GM20000 (cell line): ENCODE measurements around the gene OAT.

Source experiments
- DNase-seq: peaks from one replicate; pipeline ENCODE4 v3.0.0; 2012; ENCODE audit warnings: low spot score
- CTCF ChIP-seq: IDR thresholded peaks from 2 replicates; pipeline ENCODE4 v1.5.1; 2012; ENCODE audit warnings: mild to moderate bottlenecking, control low read depth; ENCODE audit errors: extremely low read depth, missing control alignments

Gene OAT

GRCh38 chr10:124350806-124351205, 67.9 kb downstream of the OAT start:
- no peak for TF ChIP-seq CTCF
- DNase-seq = no peak

- no peak for DNase-seq
- no peak for TF ChIP-seq CTCF
Observed at GRCh38 chr10:124349996-124350280, 68.8 kb downstream of the OAT start.

GRCh38 chr10:124349231-124349995, 69.3 kb downstream of the OAT start:
- no peak for DNase-seq

GRCh38 chr10:124348801-124349200, 69.9 kb downstream of the OAT start:
- TF ChIP-seq CTCF = no peak
- no peak for DNase-seq

More at GRCh38 chr10:124349231-124349995, 69.3 kb downstream of the OAT start:
- TF ChIP-seq CTCF = no peak

- no peak for DNase-seq
- no peak for TF ChIP-seq CTCF
Observed at GRCh38 chr10:124347956-124348355, 70.8 kb downstream of the OAT start.
